ENCODE results near the gene SERPINB11.

SERPINB11 gene

GRCh38 chr18:63763831-63764600, 61.3 kb downstream of the SERPINB11 start:
- Histone ChIP-seq H3K27ac (ENCODE audit: low read depth, low read length, poor library complexity, severe bottlenecking) (no peak overlapping the region), H3F3A (ENCODE audit: insufficient read depth, low read length) (no peaks in the 10 kb centered on the region)

GRCh38 chr18:63765837-63766236, 63.1 kb downstream of the SERPINB11 start:
- no peaks in the 10 kb centered on the region for H3K27me3 ChIP-seq (ENCODE audit: insufficient read depth, low read length)
- no peaks in the 10 kb centered on the region for H3K79me2 ChIP-seq (ENCODE audit: insufficient read depth, low read length)
- H3K4me1 ChIP-seq (ENCODE audit: insufficient read depth, low read length, severe bottlenecking): no peaks in the 10 kb centered on the region
- H3K4me3 ChIP-seq (ENCODE audit: low read depth, low read length, poor library complexity, severe bottlenecking): no peak overlapping the region
- H3K4me2 ChIP-seq (ENCODE audit: low read length): no peak overlapping the region
- no peaks in the 10 kb centered on the region for H3K36me3 ChIP-seq (ENCODE audit: insufficient read depth, low read length)
- TF ChIP-seq EZH2 (IDR thresholded peaks at IDR 0.05; ENCODE audit: borderline replicate concordance, low read length) (no peak), CTCF (IDR thresholded peaks at IDR 0.05; ENCODE audit: low read length) (no peak)
- H3K9me2 ChIP-seq (ENCODE audit: low read depth, low read length): no peaks in the 10 kb centered on the region
- H2AFZ ChIP-seq (ENCODE audit: low read length): no peak overlapping the region
- no peak overlapping the region for H3K27ac ChIP-seq (ENCODE audit: low read depth, low read length, poor library complexity, severe bottlenecking)
- H3K9ac ChIP-seq (ENCODE audit: low read length): no peak overlapping the region
- H4K20me1 ChIP-seq (ENCODE audit: insufficient read depth, low read length): no peaks in the 10 kb centered on the region
- H3F3A ChIP-seq (ENCODE audit: insufficient read depth, low read length): no peaks in the 10 kb centered on the region
- no peaks in the 10 kb centered on the region for H3K9me3 ChIP-seq (ENCODE audit: low read length)

More at GRCh38 chr18:63763831-63764600, 61.3 kb downstream of the SERPINB11 start:
- Histone ChIP-seq H3K9ac (ENCODE audit: low read length) (no peak overlapping the region), H3K4me3 (ENCODE audit: low read depth, low read length, poor library complexity, severe bottlenecking) (no peak overlapping the region), H3K36me3 (ENCODE audit: insufficient read depth, low read length) (no peaks in the 10 kb centered on the region), H3K4me2 (ENCODE audit: low read length) (no peak overlapping the region), H3K27me3 (ENCODE audit: insufficient read depth, low read length) (no peaks in the 10 kb centered on the region), H2AFZ (ENCODE audit: low read length) (no peak overlapping the region), H3K9me2 (ENCODE audit: low read depth, low read length) (no peaks in the 10 kb centered on the region), H3K79me2 (ENCODE audit: insufficient read depth, low read length) (no peaks in the 10 kb centered on the region), H4K20me1 (ENCODE audit: insufficient read depth, low read length) (no peaks in the 10 kb centered on the region), H3K9me3 (ENCODE audit: low read length) (no peaks in the 10 kb centered on the region), H3K4me1 (ENCODE audit: insufficient read depth, low read length, severe bottlenecking) (no peaks in the 10 kb centered on the region)
- TF ChIP-seq CTCF (IDR thresholded peaks at IDR 0.05; ENCODE audit: low read length) (no peak), EZH2 (IDR thresholded peaks at IDR 0.05; ENCODE audit: borderline replicate concordance, low read length) (no peak)
